Right forelimb (tissue), 1 donor: ENCODE results near the gene RBP3.
"Not testable (repeated sequence)": the region's sequence is repeated elsewhere in the genome, so short reads cannot be mapped to it uniquely, and the experiment has no call there.

Experiments
- DNase-seq: peaks from one replicate; pipeline ENCODE4 v3.0.0-alpha.2; 2018

RBP3 gene

GRCh38 chr10:47376522-47377220, 28.5 kb downstream of the RBP3 start:
- DNase-seq, result peak; percentile 30

GRCh38 chr10:47378183-47378510, 30.0 kb downstream of the RBP3 start:
- peak; percentile 33 for DNase-seq

GRCh38 chr10:47378606-47379444, 30.7 kb downstream of the RBP3 start:
- DNase-seq, result peak; percentile 31

DNA sequence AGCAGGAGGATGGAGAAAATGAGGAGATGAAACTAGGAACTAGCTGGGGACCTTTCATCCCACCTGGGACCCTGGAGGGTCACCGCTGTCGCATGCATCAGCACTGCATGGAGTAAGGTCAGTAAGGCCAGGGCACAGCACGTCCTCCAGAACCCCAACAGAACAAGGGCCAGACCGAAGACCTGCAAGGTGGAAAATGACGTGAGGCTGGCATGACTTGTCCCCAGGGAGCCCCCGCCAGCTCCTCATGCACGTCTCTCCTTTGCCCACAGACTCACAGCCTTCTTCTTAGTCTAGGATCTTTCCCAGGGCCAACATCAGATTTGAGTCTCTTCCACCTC, 31.3 kb downstream of the RBP3 start:
- DNase-seq, result peak; percentile 18

DNA sequence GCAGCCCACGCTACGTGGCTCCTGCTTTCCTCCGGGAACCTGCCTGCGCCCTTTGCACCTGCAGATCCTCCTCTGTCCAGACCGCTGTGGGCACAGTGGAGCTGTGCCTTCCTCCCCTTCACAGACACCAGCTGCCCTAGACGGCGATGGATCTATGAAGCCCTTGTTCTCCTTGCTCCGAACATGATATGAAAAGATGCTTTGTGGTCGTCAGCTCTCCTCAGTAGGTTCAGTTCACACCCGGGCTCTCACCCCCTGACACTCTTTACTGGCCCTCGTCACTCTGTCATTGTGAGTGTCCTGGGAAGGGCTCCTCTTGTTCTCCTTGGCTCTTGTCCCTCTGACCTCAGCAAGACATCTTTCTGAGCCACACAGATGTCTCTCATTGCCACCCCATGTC, 31.7 kb downstream of the RBP3 start:
- DNase-seq, result peak; percentile 13

DNA sequence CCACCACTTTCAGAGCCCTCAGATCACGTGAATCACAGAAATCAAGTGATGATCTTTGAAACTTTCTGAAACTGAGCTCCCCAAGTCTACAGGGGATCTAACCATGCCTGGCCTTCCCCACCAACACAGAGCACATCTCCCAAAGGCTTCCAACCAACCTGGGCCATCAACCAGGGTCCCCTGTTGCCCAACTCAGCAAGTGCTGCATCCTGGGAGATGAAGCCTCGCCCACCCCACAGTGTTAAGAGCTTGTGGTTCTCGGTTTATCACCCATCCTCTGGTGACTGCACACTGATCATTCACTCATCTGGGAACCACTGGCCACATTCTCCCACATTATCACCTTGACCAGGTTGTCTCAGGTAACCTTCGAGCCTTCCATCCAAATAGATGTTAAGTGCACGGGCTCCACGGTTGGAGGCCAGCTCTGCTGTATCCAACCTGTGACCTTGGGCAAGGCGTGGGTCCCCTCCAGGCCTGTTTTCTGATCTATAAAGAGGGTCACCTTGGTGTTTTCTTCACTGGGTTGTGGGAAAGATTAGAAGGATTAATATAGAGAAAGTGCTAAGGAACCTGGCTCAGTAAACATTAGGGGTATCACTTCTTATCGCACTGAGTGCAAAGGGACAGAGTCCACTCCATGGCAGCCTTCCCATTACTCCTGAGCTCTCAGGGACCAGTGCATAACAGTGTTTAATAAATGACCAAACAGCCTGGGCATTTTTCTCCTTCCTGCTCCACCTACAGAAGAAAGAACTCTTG, 32.4 kb downstream of the RBP3 start:
- peak; percentile 22 for DNase-seq

- DNase-seq, result peak; percentile 39
Measured at GRCh38 chr10:47381103-47381395, 32.9 kb downstream of the RBP3 start.

DNA sequence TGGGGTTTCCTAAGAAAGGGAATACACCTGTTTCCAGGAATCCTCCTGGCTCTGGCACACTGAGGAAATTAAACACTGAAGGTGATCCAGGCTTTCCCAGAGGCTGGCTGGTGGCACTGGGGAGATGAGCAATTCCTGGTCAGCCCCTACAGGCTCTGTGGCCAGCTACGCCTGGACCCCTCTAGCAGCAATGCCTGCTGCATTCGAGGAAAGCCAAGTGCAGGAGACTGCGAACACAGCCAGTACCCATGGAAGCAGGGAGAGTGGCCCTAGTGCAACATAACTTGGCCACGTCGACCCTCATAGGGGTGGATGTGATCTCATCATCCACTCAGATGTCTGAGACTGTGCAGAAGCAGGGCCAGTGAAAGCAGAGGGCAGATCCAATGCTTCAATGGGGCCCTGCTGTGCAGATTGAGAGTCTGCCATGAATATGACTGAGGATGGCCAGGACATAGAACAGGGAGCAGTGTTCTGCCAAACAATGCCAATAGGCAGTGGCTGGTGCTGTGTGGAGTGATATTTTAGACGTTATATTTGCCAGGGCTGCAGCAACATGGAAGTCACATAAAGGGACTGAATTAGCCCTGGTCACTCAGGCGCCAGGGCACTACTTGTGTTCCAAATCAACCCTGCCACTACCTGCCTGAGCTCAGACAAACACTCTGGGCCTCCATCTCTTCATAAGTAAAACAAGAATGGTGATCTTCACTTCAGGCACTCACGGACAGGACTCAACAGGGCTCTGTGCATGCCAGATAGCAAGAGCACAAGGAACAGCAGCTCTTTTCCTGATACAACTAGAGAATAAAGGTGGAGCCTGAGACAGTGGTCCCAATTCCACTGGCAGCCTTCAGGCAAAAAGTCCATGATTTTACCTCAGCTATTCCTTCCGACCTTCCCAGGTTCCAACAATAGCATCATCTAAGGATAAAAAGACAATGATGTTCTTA, 33.5 kb downstream of the RBP3 start:
- DNase-seq, result peak; percentile 36

- peak; percentile 28 for DNase-seq
Measured at GRCh38 chr10:47383261-47384147, 35.3 kb downstream of the RBP3 start.

DNA sequence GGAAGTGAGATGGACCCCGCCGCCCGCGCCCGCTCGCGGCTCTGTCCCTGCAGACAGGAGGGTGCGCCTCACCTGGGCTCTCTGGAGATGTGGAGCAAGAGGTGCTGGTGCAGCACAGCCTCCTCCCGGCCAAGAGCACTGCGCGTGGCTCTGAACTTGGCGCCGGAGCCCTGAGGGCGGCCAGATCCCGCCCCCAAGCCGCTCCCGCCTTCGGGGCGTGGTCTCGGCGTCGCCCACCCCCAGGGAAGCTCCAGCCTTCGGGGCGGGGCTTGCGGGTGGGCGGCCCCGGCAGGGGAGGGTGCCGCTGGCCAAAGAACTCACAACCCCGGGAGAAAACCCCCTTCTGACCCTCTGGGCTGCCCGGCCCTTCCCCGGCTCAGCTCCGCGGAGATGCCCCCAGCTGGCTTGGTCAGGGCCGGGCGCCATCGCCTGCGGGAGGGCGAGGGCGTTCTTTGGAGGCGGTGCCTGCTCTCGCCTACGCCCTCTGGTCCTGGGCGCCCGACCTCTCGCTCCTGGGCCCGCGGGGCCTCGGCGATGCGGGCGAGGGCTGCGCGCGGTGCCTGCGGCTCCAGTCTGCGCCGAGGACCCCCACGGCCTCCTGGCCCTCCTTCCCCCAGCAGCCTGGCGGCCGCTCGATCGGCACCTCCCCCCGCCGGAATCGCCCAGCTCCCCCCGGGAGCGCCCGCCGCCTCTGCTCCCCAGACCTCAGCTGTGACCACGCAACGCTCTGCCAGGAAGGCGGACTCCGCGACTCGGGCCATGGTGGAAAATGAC, 36.2 kb downstream of the RBP3 start, which contains the start of gene ZNF488:
ZNF488 (minus strand) TSS at position 146 of the 774 bp plus-strand sequence. CDS start 15,464 bp downstream, outside the sequence.
- DNase-seq, result peak; percentile 91

- DNase-seq, result not testable (repeated sequence)
Measured at GRCh38 chr10:47386104-47386503, 37.9 kb downstream of the RBP3 start.

DNA sequence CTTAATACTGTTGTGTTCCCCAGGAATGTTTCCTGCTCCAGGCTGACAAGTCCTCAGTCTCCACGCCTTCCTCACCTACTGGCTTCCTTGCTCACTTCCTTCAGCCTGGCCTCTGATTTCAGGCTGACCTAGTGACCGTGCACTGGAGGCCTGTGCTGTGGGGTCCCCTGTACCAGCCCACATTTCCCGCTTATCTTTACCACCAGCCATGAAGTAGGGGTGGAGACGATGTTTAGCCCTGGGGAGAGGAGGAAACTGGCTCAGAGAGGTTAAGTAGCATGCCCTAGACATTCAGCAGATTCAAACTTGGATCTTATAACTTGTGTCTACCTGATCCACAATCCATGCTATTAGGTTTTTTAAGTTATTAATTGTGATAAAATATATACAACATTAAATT, 40.7 kb downstream of the RBP3 start:
- DNase-seq, result no peak

GRCh38 chr10:47389619-47390018, 41.5 kb downstream of the RBP3 start:
- no peak for DNase-seq

- DNase-seq, result no peak
Measured at GRCh38 chr10:47396311-47396717, 48.2 kb downstream of the RBP3 start.

DNA sequence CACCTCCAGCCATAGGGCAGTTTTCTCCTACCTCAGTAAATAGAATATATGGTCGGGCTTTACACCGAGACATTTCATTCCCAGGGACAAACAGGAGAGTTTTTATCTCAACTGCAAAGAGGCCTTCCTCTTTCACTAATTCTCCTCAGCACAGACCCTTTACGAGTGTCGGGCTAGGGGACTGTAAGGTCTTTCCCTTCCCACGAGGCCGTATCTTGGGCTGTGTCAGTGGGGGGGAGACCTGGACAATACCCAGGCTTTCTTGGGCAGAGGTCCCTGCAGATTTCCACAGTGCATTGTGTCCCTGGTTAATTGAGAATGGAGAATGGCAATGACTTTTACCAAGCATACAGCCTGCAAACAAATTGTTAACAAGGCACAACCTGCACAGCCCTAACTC, 49.1 kb downstream of the RBP3 start:
- no peak for DNase-seq

DNA sequence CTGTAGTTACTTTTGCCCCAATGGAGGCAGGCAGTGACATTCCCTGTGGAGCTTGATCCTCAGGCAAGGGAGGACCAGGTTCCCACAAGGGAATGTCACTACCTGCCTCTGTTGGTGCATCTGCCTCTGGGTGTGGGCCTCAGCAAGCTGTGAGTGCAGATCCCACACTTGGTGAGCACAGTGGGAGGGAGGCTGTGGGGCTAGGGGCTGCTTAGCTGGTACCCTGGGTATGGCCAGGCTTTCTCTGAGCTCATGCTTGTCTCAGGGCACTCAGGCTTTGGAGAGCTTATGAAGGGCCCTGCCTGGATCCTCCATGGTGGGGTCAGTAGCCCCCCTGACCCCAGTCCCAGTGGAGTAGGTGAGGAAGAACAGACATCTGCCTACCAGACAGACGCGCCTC, 52.1 kb downstream of the RBP3 start:
- no peak for DNase-seq

DNA sequence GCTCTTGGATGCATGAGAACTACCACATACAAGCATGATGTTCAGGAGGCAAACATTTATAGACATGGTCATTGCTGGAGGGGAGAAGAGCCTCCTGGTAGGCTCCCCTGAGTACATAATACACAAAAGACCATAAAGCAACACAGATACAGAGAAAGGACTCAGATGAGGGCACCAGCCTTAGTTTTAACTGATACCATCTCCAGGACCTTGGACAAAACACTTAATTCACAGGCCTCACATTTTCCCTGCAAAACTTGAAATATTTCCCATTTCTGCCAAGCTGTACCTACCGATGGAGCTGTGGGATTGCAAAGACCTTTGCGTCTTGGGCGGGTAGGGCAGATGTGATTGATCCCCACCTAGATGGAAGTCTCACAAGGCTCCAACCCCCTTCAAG, 52.6 kb downstream of the RBP3 start:
- no peak for DNase-seq

DNA sequence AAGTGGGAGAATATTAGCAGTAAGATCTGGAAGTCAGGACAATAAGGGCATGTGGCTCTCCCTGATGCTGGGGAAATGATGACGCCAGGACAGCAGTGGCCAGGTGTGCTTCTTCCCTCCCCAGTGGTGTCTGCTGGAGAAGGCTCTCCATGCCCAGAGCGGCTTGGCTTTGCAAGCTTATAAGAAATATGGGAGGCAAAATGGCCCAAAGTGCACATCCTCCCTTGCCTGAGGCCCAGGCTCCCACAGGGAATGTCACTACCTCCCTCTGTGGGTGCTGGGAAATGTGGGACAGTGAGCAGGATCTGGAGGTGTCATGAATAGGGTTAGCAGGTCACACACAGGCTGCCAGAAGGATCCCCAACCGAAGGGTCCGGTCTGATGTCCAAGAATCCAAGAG, 53.0 kb downstream of the RBP3 start:
- no peak for DNase-seq

DNA sequence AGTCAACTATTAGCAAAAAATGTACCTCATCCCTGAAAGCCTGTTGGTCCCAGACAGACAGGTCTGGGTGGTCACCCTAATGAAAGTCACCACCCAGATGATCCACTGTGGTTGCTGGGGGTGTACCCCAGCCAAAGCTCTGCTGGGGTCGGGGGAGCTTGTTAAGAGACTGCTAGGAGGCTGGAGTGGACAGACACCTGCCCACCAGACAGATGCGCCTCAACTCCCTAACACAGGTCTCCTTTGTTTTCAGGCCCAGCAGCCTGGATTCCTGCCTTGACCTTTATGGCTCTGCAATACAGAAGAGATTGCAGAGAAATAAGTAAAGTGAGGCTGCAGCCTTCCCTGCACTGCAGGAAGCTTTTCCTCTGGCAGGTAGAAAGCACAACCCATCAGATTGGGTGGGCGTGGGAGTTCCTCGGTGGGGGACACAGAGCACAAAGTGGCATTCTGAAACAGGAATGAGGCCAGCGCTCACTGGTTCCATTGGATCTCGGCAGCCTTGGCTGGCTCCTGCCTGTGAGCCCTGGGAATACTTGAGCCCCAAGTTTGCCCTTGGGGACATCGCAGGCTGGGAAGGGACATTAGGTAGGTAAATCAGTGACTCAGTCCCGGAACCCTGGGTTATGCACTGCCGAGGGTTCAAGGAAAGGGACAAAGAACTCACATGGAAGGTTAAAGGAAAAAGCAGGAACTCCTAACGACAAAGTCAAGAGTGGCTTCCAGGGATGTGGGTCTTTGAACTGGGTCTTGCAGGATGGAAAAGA, 53.9 kb downstream of the RBP3 start:
- no peak for DNase-seq
